GM19193 (cell line): Measurements from ENCODE around the gene NAV3.

ENCODE experiments used
- POLR2A ChIP-seq: IDR thresholded peaks from 4 replicates; pipeline ENCODE4 v1.6.1; 2011; ENCODE audit not compliant: insufficient read depth, insufficient read length; ENCODE audit errors: extremely low read depth

Gene NAV3

DNA sequence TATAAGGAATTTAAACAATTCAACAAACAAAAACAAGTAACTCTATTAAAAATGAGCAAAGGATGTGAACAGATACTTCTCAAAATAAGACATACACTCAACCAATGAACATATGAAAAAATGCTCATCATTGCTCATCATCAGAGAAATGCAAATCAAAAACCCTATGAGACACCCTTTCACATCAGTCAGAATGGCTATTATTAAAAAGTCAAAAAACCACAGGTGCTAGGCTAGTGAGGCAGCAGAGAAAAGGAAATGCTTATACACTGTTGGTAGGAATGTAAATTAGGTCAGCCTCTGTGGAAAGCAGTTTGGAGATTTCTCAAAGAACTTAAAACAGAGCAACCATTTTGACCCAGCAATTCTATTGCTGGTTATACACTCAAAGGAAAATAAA lies 52.0 kb downstream of the NAV3 start:
- no peak for TF ChIP-seq POLR2A

DNA sequence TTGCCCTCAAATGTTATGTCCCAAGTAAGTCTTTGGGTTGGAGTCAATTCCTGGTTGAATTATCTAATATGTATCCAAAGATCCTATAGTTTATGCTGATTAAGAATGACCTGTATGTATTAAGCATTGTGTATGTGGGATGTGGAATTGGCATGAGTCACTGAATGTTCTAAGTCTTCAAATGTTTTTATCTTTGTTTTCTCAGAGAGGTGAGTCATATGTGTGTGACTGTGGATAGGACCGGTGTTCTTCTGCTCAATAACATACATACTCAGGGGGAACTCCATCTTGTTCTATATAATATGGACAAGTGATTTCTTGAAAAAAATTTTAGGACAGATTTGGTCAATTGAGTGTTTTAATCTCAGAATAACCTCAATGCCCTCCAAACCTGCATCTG lies 57.9 kb downstream of the NAV3 start:
- no peak for TF ChIP-seq POLR2A

DNA sequence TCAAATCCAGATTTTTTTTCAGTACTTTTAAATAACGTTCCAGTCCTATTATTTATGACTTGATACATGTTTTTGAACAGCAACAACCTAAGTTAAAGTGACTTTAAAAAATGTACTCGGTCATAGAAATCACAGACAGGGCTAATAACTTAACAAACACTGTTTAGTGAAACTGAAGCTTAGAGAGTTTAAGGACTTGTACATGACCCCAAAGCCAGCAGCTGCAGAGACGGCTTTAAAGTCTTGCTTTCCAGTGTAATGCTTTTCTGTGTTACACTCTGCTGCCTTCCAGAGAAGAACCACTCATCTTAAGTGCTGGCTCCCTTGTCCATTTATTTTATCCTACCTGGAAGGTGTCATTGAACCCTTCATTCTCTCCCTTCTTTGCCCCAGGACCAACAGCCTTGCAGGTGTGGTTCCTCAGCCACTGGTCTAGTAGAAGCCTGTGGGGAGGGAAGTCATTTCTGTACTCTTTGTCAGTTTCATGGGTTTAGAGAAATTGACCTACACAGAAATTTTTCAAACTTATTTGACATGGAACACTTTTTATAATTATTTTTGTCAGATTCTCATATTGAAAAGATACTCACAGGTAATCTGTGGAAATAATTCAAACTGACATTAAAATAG lies 60.9 kb downstream of the NAV3 start:
- TF ChIP-seq POLR2A = no peak

DNA sequence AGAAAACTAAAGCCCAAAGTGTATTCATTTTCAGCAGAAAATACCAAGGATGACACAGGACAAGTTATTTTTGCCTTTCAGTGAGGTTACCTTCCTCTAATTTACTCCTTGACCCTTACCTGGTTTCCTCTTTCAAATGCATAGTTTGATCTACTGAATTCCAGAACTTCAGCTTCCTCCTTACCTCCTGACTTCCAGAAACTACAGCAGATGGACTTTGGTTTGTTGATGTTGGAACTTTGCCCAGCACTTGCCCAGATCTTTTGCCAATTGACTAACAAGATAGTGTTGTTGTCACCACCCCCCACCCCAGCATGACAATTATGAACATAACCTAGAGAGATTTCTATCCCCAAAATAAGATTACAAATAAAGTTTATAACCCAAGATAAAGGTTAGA lies 63.2 kb downstream of the NAV3 start:
- TF ChIP-seq POLR2A = no peak

DNA sequence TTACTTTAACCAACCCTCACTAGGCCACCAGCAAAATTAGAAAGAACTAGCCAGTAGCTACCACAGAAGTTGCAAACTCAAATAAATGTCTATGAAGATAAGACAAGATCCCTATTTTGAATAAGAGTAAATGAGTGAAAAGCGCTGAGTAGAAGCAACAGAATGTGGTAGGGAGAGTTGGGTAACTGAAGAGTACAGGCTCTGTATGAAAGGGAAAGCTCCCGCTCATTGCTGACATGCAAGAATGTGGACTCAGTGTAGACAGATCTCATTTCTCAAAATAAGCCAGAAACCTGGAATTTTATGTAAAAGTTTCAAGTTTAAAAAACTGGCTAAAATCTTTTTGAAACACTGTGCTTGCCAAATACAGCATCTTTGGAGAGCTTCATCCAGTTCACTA lies 63.9 kb downstream of the NAV3 start:
- no peak for TF ChIP-seq POLR2A

DNA sequence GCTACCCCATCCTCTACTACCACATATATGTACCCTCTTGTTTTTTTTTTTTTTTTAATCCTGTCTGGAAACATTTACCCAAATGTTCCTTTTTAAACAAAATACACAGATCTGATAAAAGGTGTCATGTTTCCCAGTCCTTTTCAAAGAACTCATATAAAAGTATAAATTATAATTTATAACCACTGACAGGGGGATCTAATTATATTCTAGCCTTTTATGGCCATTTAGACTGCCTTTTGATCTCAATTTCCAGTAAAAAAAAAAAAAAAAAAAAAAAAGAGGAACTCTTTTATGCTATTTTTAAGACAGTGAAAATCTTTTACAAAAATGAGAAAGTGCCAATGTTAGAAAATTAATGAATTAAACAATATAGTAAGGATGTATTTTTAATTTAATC lies 65.0 kb downstream of the NAV3 start:
- no peak for TF ChIP-seq POLR2A

DNA sequence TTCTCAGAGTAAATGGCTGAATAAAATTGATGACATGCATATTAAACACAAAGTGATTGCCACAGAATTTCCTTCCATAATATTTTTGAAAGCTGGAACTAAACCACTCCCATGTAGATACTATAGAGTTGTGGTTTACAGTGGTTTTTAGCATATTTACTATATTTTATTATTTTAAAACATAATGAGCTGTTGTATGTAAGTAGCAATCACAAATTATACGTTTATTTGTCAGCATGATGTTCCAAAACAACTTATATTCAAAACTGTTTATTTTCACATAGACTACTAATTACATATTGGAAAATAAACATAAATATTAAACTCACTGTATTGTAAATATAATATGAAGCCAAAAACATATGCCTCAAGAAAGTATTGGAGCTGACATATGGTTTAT lies 77.2 kb downstream of the NAV3 start:
- TF ChIP-seq POLR2A = no peak

DNA sequence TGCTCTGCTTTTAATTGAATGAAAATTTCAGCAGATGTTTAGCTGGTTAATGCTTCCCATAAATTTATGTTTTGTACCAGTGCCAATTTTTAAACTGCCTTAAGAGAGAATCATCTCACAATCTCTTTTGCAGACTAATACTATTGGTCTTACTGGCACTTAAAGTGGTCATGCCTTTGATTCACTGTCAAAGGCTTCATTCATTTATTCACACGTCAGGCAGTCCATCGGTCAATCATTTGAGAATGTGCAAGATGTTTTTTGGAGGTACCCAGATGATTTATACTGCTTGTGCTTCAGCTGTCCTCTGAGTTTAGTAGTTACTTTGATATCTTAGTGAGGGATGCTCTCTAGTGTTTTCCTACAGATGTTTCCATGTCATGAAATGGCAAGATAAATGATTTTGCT lies 83.4 kb downstream of the NAV3 start:
- TF ChIP-seq POLR2A = no peak

DNA sequence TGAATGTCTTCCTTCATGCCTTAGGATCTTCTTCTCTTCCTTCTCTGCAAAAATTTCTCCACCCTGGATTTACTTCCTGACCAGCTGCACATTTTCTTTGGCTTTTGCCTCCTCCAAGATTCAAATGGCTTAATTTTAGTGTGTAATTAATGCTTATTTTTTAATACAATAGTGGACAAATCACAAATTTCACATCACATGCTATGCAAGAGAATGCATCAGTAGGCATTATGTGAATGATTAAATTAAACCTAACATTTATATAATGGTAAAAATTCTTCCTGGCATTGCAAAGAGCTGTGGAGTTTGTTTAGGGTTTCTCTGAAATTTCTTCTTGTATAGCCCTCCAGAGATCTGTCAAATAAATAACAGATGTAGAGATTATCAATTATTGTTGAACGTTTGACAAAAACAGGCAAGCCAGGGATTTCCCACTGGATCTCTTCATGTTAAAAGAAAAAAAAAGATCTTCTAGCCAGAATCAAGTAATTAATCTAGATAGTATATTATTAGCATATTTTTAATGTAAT lies 84.4 kb downstream of the NAV3 start:
- no peak for TF ChIP-seq POLR2A

DNA sequence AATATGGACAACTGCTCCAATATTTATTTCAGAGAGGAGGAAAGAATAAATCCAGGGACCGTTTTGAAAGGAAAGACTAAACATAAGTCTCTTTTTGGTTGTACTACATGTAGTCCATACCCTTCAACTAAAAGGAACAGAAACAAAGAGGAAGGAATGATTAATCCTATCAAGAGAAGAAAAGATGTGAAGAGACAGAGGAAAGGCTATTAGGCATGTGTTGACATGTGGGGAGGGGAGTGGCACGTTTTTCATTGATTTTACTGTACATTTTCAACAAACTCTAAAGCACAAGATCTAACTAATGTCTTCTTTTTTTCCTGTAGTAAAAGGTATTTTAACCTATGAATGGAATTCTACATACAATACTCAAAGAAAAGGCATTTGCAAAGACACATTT lies 85.6 kb downstream of the NAV3 start:
- no peak for TF ChIP-seq POLR2A

DNA sequence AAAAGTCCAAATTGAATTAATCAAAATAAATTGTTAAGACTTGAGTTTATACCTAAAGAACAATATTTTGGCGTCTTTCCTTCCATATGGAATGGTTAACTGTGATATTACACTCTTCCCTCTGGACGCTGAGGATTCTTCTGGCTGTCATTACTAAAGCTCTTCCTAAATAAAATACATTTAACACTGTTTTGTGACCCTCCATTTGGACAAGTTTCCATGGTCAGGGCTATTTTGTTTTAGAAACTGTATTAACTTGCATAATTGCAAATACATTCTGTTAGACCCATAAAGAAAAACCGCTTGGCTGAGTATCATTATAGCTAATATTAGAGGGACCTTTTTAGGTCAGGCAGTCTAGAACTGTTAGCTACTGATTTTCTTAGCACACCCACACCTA lies 87.4 kb downstream of the NAV3 start:
- no peak for TF ChIP-seq POLR2A

DNA sequence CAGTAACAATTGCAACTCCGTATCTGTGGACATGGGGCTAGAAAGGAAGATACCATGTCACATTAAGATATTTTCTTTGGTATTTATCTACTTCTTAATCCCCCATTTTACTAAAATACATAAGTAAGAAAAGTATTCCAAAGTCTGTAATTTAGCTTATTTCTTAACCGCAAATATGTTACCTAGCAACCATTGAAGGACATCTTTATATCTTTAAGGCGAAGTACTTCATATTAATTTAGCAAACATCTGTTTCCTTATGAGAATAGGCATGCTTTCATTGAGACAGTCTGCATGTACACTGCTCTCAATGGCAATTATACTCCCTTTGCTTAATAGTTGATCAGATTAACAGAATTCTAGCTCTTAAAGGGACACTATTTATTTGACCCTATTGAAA lies 88.8 kb downstream of the NAV3 start:
- no peak for TF ChIP-seq POLR2A

DNA sequence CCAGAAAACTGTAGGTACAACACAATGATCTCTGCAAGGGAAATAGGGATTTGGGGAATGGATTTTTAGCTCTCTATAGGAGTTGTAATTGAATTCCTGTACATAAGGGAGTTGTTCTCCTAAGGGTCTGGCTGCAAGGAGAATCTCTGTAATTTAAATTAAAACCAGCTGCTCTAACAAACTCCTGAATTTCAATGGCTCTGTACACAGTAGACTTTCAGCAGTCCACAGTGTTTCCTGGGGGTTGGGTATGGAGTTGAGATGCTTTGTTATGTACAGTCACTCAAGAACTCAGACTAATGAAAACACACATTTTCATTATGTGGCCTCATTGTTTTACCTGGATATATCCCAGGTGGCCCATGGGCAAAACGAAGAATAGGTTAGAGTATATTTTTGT lies 93.2 kb downstream of the NAV3 start:
- no peak for TF ChIP-seq POLR2A

DNA sequence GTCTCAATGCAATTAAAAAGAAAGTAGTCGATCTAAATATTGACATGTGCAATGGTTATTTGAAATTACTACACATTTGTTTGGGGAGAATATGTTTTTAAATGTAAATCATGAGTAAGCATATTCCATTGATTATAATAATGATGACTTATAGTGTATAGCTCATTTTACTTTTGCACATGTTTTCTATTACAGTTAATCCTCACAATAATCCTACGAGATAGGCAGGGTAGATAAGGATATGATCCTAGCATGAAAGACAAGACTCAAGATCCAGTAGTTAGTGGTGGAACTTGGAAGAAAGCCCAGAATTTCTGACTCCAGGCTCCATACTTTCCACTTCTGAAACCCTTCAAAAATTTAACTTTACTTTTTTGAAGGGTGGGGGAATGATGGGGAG lies 94.0 kb downstream of the NAV3 start:
- no peak for TF ChIP-seq POLR2A

DNA sequence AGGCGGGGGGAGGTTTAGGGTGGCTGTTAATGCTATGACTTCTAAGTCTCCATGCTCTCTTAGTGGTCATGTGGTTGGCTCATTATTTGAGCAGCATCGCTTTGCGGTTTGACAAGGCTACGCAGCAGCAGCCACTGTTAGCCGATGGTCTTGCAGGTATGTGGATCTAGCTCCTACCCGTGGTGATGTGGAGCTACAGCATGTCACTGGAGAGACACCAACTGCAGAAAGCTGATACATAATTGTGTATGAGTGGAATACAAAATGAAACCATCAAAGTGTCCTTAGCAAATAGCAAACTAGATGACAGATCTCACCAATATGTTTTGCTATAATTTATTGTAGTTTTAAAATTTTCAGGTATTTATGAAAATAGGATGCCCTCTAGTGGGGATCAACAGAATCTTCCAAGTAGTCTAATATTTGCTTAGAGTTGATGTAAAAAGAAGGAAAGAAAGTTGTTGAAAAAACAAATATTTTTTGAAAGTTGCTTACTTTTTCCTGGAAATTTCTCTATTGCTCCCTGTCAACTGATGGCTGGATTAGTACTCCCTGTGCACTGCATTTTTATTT lies 94.9 kb downstream of the NAV3 start:
- TF ChIP-seq POLR2A = no peak

DNA sequence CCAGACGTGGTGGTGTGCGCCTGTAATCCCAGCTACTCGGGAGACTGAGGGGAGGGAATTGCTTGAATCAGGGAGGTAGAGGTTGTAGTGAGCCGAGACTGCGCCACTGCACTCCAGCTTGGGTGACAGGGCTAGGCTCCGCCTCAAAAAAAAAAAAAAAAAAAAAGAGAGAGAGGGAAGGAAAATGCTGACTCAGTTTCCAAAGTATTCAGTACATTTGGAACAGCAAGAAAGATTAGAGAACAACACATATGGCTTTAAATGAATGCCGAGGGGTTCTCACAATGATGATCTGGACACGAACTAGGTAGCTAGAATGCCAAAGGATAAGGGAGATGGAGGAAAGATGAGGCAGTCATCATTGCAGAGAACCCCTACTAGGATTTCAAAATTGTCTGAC lies 97.4 kb downstream of the NAV3 start:
- TF ChIP-seq POLR2A = no peak

DNA sequence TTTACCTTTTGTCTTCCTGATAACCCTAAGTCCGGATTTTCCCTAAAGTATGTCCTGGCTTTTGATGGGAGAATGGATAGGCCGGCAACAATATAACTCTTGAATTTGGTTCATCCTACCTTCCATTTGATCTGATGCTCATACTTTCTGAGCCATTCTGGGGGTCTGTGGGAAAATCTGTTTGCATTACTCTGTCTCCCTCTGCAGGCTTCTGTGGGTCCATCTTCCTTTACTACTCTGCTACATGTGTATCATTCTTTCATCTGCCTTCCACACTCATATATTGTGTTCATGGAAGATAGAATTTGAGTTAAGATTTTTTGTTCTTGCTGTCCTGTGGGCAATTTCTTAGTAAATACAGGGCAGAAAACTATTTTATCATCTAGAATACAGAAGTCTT lies 101.5 kb downstream of the NAV3 start:
- no peak for TF ChIP-seq POLR2A
